ENCODE measurements around the gene OR51V1. TPM values are rescaled to one million over a fixed set of nuclear protein-coding genes. Genes with fewer than 3 reads are reported as not detected.

OR51V1 gene
- total and polyA plus RNA-seq, 4 donors = not detected

DNA sequence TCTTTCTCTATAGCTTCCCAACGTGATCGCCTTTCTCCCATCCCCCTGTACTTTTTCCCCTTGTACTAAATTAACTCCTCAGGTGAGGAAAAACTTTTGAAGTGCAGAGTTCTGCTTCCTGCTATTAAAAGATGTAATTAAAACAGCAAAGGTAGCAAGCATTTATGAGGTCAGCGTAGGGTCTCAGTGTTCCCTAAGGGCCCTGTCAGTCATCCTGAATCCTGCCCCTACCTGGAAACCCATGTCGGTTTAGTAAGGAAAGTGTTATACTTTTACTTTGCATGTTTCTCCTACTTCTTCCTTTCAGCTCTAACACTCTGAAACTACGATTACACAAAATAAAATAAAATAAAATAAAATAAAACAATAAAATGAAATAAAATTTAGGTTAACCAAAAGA lies 27.6 kb upstream of the OR51V1 start:
- WGBS = 69% methylated on average over 5 of the region's 5 CpGs
- Histone ChIP-seq H3K4me3 (ENCODE audit: low read depth in 1 of 3, low read length in 3 of 3) (no peak overlapping the region), H3K36me3 (ENCODE audit: control insufficient read depth in 4 of 4, insufficient read depth in 3 of 4, low read depth in 1 of 4, low read length in 3 of 4) (no peaks in the 10 kb centered on the region), H3K4me1 (ENCODE audit: control insufficient read depth in 4 of 4, insufficient read depth in 4 of 4, low read length in 3 of 4) (no peaks in the 10 kb centered on the region), H3K27ac (ENCODE audit: low read depth in 1 of 2, low read length in 2 of 2) (no peak overlapping the region), H3K27me3 (ENCODE audit: control insufficient read depth in 4 of 4, insufficient read depth in 4 of 4, low read length in 3 of 4) (no peaks in the 10 kb centered on the region), H3K9me3 (ENCODE audit: control insufficient read depth in 4 of 4, low read length in 3 of 4) (no peaks in the 10 kb centered on the region), H3K9ac (ENCODE audit: low read depth in 1 of 2, low read length in 2 of 2) (no peak overlapping the region)
- DNase-seq (ENCODE audit: low spot score) = no peak
- TF ChIP-seq FOXA2 (IDR thresholded peaks at IDR 0.05) = no peak
- no peak for TF ChIP-seq RAD21 (IDR thresholded peaks at IDR 0.05)
- no peak for TF ChIP-seq FOXA1 (IDR thresholded peaks at IDR 0.05)
- no peak for TF ChIP-seq GABPA (IDR thresholded peaks at IDR 0.05 in 1 of 2, conservative IDR thresholded peaks at IDR 0.05 in 1 of 2)
- TF ChIP-seq HNF4G (IDR thresholded peaks at IDR 0.05) = no peak
- TF ChIP-seq TAF1 (conservative IDR thresholded peaks at IDR 0.05) = no peak
- TF ChIP-seq HNF4A (conservative IDR thresholded peaks at IDR 0.05) = no peak
- no peak for TF ChIP-seq YY1 (IDR thresholded peaks at IDR 0.05)
- no peak for TF ChIP-seq NR2F2 (IDR thresholded peaks at IDR 0.05)
- TF ChIP-seq, protein P1, sequence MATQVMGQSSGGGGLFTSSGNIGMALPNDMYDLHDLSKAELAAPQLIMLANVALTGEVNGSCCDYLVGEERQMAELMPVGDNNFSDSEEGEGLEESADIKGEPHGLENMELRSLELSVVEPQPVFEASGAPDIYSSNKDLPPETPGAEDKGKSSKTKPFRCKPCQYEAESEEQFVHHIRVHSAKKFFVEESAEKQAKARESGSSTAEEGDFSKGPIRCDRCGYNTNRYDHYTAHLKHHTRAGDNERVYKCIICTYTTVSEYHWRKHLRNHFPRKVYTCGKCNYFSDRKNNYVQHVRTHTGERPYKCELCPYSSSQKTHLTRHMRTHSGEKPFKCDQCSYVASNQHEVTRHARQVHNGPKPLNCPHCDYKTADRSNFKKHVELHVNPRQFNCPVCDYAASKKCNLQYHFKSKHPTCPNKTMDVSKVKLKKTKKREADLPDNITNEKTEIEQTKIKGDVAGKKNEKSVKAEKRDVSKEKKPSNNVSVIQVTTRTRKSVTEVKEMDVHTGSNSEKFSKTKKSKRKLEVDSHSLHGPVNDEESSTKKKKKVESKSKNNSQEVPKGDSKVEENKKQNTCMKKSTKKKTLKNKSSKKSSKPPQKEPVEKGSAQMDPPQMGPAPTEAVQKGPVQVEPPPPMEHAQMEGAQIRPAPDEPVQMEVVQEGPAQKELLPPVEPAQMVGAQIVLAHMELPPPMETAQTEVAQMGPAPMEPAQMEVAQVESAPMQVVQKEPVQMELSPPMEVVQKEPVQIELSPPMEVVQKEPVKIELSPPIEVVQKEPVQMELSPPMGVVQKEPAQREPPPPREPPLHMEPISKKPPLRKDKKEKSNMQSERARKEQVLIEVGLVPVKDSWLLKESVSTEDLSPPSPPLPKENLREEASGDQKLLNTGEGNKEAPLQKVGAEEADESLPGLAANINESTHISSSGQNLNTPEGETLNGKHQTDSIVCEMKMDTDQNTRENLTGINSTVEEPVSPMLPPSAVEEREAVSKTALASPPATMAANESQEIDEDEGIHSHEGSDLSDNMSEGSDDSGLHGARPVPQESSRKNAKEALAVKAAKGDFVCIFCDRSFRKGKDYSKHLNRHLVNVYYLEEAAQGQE (IDR thresholded peaks at IDR 0.05) = no peak
- no peak for TF ChIP-seq RXRA (IDR thresholded peaks at IDR 0.05)
- TF ChIP-seq, protein P2, sequence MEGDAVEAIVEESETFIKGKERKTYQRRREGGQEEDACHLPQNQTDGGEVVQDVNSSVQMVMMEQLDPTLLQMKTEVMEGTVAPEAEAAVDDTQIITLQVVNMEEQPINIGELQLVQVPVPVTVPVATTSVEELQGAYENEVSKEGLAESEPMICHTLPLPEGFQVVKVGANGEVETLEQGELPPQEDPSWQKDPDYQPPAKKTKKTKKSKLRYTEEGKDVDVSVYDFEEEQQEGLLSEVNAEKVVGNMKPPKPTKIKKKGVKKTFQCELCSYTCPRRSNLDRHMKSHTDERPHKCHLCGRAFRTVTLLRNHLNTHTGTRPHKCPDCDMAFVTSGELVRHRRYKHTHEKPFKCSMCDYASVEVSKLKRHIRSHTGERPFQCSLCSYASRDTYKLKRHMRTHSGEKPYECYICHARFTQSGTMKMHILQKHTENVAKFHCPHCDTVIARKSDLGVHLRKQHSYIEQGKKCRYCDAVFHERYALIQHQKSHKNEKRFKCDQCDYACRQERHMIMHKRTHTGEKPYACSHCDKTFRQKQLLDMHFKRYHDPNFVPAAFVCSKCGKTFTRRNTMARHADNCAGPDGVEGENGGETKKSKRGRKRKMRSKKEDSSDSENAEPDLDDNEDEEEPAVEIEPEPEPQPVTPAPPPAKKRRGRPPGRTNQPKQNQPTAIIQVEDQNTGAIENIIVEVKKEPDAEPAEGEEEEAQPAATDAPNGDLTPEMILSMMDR (IDR thresholded peaks at IDR 0.05; ENCODE audit: low read depth, low read length, missing input control) = no peak
- no peak for TF ChIP-seq JUND (IDR thresholded peaks at IDR 0.05)

DNA sequence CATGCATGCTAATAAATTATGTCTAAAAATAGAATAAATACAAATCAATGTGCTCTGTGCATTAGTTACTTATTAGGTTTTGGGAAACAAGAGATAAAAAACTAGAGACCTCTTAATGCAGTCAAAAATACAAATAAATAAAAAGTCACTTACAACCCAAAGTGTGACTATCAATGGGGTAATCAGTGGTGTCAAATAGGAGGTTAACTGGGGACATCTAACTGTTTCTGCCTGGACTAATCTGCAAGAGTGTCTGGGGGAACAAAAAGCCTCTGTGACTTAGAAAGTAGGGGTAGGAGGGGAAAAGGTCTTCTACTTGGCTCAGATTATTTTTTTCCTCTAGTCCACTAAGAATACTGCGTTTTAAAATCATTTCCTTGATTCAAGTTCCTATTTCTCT lies 27.2 kb upstream of the OR51V1 start:
- no peak for DNase-seq (ENCODE audit: low spot score)
- no peak overlapping the region for H3K27ac ChIP-seq (ENCODE audit: low read depth in 1 of 2, low read length in 2 of 2)
- no peak overlapping the region for H3K4me3 ChIP-seq (ENCODE audit: low read depth in 1 of 3, low read length in 3 of 3)
- H3K9ac ChIP-seq (ENCODE audit: low read depth in 1 of 2, low read length in 2 of 2) = no peak overlapping the region
- no peaks in the 10 kb centered on the region for H3K4me1 ChIP-seq (ENCODE audit: control insufficient read depth in 4 of 4, insufficient read depth in 4 of 4, low read length in 3 of 4)
- no peaks in the 10 kb centered on the region for H3K27me3 ChIP-seq (ENCODE audit: control insufficient read depth in 4 of 4, insufficient read depth in 4 of 4, low read length in 3 of 4)
- 33% methylated on average over 1 of the region's 1 CpG for WGBS
- H3K36me3 ChIP-seq (ENCODE audit: control insufficient read depth in 4 of 4, insufficient read depth in 3 of 4, low read depth in 1 of 4, low read length in 3 of 4) = no peaks in the 10 kb centered on the region
- TF ChIP-seq NR2F2 (IDR thresholded peaks at IDR 0.05) = no peak
- TF ChIP-seq, protein P3, sequence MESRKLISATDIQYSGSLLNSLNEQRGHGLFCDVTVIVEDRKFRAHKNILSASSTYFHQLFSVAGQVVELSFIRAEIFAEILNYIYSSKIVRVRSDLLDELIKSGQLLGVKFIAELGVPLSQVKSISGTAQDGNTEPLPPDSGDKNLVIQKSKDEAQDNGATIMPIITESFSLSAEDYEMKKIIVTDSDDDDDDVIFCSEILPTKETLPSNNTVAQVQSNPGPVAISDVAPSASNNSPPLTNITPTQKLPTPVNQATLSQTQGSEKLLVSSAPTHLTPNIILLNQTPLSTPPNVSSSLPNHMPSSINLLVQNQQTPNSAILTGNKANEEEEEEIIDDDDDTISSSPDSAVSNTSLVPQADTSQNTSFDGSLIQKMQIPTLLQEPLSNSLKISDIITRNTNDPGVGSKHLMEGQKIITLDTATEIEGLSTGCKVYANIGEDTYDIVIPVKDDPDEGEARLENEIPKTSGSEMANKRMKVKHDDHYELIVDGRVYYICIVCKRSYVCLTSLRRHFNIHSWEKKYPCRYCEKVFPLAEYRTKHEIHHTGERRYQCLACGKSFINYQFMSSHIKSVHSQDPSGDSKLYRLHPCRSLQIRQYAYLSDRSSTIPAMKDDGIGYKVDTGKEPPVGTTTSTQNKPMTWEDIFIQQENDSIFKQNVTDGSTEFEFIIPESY (IDR thresholded peaks at IDR 0.05) = no peak
- no peak for TF ChIP-seq RXRA (IDR thresholded peaks at IDR 0.05)
- TF ChIP-seq, protein P2 (IDR thresholded peaks at IDR 0.05; ENCODE audit: low read depth, low read length, missing input control) = no peak
- TF ChIP-seq YY1 (IDR thresholded peaks at IDR 0.05) = no peak
- H3K9me3 ChIP-seq (ENCODE audit: control insufficient read depth in 4 of 4, low read length in 3 of 4) = no peaks in the 10 kb centered on the region

Measured in liver (tissue), 9 donors.